NCI-H1436 (cell line): Measurements from ENCODE around the gene TTYH3.

Source experiments
- DNase-seq: peaks from one replicate; lab custom pipeline; 2025; lab: John Stamatoyannopoulos, UW

The TTYH3 gene

DNA sequence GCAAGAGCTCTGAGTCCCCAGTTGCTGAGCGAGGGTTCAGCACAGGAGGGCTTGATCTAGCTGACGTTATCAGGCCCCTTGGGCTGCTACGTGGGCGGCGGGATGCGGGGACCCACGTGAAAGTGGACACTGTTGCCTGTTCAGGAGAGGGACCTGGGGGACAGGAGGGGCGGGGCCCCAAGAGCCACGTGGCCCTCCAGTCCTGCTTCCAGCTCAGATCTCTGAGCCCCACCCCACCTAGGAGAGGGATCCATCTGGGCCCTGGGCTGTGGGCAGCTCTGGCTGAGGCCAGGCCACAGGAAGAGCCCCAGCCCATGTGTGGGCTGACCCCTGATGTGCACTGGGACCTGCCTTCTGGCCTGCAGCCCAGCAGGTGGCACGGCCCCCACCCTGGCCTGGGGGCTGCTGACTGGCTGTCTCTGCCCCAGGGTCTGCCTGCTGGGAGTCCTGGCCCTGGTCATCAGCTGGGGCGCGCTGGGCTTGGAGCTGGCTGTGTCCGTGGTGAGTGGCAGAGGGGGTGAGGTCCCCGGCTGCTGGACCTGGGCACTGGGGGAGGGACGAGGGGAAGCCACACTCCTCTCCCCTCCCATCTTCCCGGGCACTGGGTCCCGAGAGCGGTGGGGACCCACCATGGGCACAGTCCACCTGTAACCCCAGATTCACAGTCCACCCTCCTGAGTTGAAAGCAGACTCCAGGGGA lies 17.5 kb downstream of the TTYH3 start:
- DNase-seq: no peak

DNA sequence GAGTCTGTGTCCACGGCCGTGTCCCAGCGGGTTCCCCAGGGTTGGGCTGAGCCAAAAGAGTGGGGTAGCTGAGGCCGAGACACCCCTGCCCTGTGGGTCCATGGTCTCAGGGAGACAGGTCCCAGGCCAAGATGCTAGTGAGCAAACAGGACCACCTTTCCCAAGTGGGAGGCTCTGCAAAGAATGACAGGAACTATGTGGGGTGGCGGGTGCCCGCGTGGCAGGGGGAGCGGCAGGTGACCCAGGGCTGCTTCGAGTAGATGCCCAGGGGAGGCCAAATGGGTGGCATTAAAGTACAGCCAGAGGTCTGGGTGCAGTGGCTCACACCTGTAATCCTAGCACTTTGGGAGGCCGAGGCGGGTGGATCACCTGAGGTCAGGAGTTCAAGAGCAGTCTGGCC lies 18.2 kb downstream of the TTYH3 start:
- no peak for DNase-seq

DNA sequence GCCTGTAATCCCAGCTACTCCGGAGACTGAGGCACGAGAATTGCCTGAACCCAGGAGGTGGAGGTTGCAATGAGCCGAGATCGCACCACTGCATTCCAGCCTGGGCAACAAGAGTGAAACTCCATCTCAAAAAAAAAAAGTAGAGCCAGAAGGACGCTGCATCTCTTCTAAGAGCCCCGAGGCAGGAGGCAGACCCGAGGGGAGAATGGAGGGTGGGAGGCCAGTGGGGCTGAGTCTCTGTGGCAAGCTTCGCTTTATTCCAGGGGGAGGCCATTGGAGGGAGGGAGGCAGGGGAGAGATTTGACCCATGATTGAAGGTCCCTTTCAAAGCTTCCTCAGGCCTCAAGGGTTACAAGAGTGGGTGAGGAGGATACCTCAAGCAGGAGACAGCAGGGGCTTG lies 18.7 kb downstream of the TTYH3 start:
- no peak for DNase-seq

DNA sequence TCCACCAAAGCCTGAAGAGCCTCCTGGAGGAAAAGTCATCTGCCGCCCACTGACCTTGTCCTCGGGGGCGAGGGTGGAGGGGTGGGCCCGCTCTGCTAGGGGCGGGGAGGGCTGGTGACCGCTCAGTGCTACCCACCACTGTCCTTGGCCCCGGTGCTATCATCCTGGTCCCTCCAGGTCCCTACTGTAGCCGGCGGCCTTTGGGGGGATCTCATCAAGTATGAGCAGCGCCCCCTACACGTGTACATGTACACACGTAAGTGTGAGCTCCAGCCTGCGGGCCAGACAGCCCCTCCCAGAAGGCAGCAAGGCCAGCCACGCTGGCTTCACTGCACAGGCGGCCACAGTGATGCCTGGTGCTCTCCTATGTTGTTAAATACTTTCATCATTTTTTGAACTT lies 19.6 kb downstream of the TTYH3 start:
- no peak for DNase-seq

DNA sequence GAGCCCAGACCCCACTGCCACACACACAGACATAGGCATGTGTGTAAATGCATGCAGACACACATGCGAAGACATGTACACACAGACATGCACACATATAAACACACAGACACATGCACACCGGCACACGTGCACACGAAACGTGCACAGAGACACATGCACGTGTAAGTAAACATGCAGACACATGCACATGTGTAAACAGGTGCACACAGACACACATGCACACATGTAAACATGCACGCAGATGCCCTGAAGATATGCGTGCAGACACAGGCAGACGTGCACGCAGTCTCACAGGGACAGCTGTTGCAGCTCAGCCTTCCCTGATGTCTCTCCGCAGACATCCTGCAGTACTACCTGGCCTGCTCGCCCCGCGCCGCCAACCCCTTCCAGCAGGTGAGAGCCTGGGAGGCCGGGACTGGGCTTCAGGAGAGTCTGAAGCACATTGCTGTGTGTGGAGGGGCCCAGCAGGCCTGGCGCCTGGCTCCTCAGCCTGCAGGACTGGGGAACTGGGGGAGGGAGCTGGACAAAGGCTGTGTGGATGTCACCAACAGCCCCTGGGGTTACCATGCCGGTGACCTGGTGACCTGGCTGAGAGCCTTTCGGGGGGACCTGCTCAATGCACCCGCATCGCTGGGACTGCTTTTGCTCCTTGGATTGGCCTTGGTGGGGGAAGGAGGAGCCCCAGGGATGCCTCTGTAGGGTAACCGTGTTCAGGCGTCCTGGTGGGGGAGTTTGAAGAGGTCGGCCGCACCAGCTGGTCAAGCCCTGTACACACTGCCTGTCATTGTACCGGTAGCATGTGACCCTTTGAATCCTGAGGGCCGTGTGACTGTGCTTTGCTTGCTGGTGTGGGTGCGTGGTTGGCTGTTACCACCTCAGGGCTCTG lies 20.3 kb downstream of the TTYH3 start:
- DNase-seq: no peak

DNA sequence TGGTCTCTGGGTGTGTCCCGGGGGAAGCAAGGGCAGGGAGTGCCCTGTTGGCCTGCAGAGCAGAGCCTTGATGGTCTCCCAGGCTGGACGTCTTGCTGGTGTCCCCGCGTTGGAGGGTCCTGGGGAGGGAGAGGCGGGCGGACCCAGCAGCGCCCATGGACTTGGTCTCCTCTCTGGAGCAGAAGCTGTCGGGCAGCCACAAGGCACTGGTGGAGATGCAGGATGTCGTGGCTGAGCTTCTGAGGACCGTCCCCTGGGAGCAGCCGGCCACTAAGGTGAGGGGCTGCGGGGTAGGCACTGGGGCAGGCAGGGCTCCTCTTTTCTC lies 20.9 kb downstream of the TTYH3 start:
- DNase-seq: no peak

DNA sequence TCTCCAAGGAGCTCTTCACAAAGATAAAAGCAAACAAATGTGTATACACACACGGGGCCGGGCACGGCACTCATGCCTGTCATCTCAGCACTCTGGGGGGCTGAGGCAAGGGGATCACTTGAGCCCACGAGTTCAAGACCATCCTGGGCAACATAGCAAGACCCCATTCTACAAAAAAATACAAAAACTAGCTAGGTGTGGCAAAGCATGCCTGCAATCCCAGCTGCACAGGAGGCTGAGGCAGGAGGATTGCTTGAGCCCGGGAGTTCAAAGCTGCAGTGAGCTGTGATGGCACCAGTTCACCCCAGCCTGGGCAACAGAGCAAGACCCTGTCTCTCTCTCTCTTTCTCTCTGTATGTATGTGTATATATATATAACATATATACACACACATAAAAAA lies 22.3 kb downstream of the TTYH3 start:
- DNase-seq: no peak

DNA sequence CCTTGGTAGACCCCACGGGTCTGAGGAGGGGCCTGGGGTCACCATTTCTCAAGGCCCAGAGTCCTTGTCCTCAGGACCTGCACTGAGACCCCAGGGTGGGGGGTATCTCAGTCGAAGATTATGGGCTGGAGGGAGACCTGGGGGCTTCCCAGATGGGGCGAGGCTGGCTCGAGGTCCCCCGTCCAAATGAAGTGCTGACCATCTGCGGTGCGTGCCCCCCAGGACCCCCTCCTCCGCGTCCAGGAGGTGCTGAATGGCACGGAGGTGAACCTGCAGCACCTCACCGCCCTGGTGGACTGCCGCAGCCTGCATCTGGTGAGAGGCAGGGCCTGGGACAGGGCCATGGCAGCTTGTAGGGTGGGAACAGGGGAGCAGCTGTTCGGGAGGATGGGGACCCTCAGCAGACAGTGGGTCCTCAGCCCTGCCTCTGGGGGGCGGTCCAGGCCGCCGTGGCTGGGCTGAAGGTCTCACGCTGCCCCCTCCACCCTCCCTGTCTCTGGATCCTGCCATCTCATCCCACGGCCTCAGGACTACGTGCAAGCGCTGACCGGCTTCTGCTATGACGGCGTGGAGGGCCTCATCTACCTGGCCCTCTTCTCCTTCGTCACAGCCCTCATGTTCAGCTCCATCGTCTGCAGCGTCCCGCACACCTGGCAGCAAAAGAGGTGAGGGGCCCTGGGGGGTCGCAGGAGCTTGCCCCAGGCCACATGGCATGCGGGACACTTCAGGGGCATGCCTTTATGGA lies 24.3 kb downstream of the TTYH3 start:
- DNase-seq: no peak

DNA sequence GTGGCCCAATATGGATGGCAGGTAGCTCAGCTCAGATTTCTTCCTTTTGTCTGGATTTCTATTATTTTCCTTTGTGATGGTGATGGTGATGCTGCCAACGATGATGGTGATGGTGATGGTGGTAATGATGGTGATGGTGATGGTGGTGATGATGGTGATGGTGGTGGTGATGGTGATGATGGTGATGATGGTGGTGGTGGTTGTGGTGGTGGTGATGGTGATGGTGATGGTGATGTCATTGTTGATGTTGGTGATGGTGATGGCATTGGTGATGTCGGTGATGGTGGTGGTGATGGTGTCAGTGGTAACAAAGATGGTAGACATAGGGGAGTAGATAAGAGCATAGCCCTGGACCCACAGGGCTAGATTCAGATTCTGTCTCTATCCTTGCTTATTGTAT lies 25.4 kb downstream of the TTYH3 start:
- no peak for DNase-seq

DNA sequence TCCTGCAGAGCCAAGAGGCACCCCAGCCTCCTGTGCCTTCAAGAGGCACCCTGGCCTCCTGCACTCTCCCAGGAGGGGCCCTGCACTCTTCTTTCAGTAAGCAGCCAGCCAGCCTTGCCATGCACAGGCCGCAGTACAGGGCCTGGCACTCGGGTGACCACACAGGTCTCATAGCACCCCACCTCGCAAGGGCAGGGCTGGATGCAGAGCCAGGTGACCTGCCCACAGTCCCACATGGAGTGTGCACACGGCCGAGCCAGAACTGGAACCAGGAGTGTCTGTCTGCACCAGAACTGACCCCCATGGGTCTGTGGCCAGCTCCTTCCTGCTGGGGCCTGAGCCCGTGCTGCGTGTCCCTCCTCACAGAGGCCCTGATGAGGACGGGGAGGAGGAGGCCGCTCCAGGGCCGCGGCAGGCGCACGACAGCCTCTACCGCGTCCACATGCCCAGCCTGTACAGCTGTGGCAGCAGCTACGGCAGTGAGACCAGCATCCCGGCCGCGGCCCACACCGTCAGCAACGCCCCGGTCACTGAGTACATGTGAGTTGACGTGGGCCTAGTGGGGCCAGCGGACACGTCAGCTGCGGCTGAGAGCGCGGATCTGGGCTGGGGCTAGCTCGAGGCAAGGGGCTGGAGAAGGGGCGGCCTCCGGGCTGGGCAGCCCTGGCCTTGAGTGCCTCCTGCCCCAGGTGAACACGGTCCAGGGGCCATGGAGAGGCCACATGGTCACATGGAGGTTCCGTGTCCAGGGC lies 26.3 kb downstream of the TTYH3 start:
- no peak for DNase-seq

DNA sequence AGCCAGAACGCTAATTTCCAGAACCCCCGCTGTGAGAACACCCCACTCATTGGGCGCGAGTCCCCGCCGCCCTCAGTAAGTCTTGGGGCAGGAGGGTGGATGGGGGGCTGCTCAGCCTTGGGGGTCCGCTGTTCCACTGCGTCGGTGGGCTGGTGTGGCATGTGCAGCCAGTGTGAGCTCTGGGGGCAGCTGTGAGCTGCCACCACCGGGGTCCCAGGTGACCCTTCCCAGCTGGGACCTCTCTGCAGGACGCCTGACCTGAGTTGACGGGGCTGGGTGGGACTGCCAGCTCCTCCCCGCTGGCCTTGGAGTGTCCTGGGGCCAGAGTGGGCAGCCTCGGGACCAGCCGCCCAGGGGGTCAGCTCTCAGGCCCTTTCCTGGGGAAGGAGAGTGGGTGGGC lies 27.2 kb downstream of the TTYH3 start:
- no peak for DNase-seq

DNA sequence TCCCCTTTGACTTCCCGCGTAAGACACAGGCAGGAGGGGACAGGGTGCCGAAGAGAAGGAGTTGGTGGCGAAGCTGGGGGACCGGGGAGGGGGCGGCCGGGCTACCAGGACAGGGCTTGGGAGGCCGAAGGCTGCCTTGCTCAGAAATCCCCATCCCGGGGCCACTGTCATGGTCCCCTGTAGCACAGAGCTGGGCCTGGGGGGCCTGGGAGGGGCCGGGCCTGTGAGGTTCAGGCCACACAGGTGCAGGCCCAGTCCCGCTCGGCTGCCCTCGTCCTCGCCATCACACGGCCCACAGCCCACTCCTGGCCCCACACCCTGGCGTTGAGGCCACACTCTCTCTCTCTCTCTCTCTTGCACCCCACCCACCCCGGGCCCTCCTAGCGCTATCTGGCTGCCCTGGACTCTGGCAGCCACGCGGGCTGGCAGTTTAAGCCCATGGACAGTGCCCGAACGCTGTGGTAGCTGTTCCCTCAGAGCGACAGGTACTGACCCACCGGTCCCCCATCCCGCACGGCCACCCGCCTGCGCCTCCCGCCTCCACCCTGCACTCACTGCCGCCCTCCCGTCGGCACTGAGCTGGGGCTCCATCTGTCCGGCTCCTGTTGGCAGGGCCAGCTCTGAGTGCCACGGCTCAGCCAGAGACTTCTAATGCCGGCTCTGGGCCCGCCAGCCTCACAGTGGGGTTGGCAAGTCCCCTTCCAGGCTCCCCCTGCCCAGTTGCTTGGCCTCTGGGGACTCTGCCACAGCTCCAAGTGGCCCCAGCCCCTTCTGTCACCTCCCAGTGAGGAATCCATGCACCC lies 28.0 kb downstream of the TTYH3 start:
- DNase-seq: no peak

DNA sequence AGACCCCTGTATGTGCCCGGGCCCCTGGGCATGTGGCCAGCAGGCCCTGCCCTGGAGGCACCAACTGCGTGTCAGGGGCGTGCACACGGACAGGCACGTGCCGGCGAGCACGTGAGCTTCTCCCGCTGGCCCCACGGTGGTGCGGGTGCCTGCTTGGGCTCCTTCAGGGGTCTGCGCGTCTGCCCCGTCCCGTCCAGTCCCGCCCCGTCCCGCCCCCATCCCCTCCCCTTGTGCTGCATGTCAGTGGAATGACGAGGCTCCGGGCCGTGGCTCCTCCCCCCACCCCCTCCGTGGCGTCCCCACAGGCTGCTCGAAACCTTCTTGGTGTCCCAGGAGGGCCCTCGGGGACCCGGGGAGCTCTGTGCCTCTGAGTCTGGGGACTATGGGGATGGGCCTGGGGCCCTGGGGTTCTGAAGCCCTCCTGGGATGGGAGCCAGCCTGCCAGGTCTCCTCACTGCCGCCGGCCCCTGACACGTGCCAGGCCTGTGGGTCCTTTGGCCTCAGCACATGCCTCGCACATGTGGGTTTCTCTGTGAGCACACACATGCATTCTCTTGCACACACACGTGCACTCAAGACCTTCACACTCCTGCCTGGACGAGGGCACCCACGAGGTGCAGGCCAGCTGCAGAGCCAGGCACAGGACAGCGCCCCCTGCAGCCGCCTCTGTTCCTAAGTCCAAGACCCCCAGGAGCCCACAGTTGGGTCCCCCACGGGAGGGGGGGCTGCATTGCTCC lies 28.7 kb downstream of the TTYH3 start:
- no peak for DNase-seq

DNA sequence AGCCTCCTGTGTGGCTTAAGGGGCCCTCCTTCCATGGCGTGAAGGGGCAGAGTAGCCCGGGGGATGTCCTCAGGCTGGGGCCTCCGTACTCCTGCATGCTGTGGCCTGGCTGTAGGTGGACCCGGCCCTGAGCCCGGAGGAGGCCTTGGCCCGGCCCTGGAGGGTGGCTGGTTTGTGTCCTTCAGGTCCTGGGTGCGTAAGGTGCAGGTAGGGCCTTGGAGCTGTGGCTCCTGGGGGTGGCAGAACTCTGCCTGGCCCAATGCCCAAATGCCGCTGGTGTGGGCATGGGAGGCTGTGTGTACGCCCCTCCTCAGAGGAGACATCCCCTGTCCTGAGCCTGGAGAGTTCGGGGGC lies 29.3 kb downstream of the TTYH3 start:
- DNase-seq: no peak

DNA sequence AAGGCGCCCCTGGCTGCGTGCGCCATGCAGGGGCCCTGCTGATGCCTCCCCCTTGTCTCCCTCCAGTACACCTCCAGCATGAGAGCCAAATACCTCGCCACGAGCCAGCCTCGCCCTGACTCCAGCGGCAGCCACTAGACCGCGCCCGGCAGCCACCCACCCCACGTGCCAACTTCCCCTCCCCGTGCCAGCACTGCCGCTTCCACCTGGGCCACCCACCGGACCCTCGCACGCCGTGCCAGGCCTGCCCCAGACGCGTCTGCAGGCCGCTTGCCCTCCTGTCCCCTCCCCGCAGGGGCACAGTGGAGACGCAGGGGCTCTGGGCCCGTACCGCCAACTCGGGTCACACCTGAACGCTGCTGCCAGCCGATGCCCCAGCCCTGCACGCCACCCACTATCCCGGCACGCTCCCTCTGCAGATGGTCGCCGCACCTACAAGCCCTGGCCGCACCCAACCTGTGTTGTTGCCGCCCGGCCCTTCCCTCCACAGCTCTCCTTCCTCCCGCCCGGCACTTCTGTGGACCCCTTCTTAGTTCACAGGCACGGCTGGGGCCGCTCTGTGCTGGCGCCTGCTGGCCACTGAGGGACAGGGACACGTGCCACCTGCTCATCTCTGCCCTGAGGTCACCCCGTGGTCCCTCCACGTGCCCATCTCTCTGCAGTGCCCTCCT lies 30.0 kb downstream of the TTYH3 start:
- DNase-seq: no peak

DNA sequence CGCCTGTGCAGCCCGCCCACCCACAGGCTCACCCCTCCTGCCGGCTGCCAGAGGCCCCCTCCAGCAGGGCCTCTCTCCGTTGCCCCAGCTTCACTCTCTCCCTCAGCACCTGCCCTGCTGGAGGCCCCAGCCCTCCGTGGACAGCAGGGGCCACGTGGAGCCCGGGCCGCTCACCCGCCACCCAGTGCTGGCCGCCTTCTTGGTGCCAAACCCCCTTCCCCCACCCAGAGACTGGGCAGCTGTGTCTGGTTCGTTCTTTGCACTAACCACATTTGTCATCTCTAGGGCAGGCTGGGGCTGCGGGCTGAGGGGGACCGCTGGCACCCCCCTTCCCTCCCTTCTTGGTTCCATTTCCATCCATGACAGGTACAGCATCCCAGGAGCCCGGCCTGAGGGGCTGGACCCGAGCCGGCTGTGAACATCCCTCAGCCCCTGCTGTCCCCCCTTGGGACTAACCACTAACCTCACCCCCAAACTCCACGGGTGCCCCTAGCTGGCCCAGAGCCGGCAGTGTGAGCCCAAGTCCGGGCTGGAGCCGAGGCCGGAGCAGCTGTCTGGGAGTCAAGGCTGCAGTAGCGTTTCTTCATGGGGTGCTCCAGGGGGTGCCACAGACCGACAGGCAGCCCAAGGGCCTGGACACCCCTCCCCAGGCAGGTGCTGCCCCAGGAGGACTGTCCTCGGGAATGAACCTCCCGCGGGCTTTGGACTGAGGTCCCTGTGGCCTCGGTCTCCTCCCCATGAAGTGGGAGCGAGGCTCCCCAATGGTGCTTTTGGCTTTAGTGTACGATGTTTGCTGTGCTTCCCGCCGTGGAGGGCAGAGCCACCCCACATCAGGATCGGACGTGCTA lies 30.7 kb downstream of the TTYH3 start:
- DNase-seq: no peak

DNA sequence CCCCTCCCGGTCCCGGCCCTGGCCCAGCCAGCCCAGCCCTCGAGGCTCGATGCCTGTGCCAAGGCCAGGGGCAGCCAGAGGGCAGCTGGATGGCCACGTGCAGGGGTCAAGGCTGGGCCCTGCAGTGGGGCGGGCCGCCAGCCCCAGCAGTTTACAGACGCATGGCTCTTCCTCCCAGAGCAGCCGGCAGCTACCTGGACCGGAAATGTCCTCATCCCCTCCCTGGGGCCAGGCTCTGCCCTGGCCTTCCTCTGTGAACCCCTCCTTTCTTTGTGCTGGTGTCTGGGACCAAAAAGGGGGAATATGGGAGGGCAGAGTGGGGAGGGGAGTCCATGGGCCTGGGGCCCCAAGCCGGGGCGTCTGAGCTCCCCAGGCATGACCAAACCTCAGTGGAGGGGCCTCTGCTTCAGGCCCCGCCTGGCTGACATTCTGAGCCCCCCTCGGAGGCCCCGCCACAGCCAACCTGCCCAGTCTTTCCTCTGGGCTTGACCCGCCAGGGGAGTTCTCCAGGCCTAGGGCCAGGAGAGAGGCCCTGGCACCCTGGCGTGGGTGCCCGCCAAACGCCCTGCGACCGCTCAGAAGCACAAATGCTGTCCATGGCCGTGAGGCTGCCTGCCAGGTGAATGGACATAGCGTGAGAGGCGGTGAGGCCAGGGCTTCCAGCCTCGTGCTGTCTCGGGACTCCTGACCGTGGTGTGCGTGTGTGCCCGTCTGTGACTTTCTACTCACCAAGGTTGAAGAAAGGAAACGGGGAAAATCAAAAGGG lies 31.5 kb downstream of the TTYH3 start:
- DNase-seq: no peak

DNA sequence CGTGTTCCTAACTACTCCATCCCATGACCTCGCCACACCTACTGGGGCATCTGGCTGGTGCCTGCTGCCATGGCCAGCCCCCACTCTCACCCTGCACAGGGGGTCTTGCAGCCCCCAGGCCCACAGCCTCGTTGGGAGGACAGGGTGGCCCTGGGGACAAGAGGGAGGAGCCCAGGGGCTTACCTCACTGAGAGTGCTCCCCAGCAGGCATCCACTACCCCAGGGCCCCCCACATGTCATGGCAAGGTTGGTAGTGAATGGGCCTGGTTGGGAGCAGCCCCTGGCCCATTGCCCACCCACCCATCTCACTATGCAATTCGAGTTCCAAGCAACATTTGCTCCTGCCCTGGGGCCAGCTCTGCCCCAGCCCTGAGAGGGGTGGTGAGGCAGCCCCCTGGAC lies 32.2 kb downstream of the TTYH3 start:
- no peak for DNase-seq

DNA sequence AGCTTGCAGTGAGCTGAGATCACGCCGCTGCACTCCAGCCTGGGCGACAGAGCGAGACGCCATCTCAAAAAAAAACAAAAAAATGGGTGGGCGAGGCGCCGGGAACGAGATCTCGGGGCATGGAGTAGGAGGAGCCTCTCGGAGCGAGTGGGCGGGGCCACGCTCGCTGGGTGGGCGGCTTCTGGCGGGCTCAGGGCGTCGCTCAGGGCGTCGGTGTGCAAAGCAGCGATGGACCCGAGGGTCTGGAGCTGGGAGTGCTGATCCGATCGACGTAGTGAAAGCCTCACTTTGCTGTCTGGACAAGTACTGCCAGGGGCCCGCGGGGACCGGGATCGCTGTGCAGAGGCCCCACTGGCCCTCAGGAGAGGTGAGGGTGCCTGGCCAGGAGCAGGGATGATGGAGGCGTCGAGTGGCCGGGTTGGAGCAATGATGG lies 33.6 kb downstream of the TTYH3 start:
- DNase-seq: no peak
